NT2/D1 (cell line): ENCODE results near the gene FOXB1.

ENCODE experiments used
- DNase-seq: peaks from one replicate; pipeline ENCODE4 v3.0.0-alpha.2; 2011; ENCODE audit warnings: low read depth, low spot score
- H3K27me3 ChIP-seq: 2 replicates; pipeline ENCODE4 v1.6.0; 2011; ENCODE audit warnings: mild to moderate bottlenecking; ENCODE audit not compliant: insufficient read length, insufficient read depth
- H3K36me3 ChIP-seq: 2 replicates; pipeline ENCODE4 v1.6.1; 2011; ENCODE audit warnings: mild to moderate bottlenecking, low read length, mixed read lengths; ENCODE audit not compliant: insufficient read depth, insufficient read length
- H3K4me1 ChIP-seq: 2 replicates; pipeline ENCODE4 v1.5.1; 2011; ENCODE audit not compliant: insufficient read depth, insufficient read length
- H3K4me3 ChIP-seq: 2 replicates; pipeline ENCODE4 v1.5.1; 2011; ENCODE audit warnings: low read depth; ENCODE audit not compliant: insufficient read length
- H3K9ac ChIP-seq: 2 replicates; pipeline ENCODE4 v1.6.0; 2011; ENCODE audit warnings: low read depth; ENCODE audit not compliant: insufficient read length
- H3K9me3 ChIP-seq: 2 replicates; pipeline ENCODE4 v1.5.1; 2011; ENCODE audit warnings: mild to moderate bottlenecking, low read length; ENCODE audit not compliant: insufficient read depth
- SUZ12 ChIP-seq: IDR thresholded peaks from 2 replicates; pipeline ENCODE4 v1.6.1; 2011; ENCODE audit not compliant: insufficient read length, insufficient read depth; ENCODE audit errors: extremely low read depth
- YY1 ChIP-seq: IDR thresholded peaks from 2 replicates; pipeline ENCODE4 v1.6.1; 2011; ENCODE audit not compliant: insufficient read length, insufficient read depth
- ZNF274 ChIP-seq: IDR thresholded peaks from 2 replicates; pipeline ENCODE4 v1.6.1; 2011; ENCODE audit warnings: mild to moderate bottlenecking, low read depth, low read length

The FOXB1 gene

DNA sequence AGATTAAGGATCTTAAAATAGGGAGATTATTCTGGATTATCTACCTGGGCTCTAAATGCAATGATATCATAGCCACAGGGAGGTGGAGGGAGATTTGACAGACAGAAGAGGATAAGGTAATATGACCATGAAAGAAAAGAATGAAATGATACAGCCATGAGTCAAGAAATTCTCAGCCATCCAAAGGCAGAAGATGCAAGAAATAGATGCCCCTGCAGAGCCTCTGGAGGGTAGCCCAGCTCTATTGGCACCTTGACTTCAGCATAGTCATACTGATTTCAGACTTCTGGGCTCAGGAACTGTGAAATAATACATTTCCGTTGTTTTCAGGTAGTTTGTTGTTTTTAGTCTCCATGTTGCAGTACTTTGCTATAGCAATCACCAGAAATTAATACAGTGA is 31.9 kb upstream of the FOXB1 start:
- H3K9ac ChIP-seq, result no peak overlapping the region
- no peak overlapping the region for H3K4me3 ChIP-seq
- no peaks in the 10 kb centered on the region for H3K27me3 ChIP-seq
- no peak for DNase-seq
- TF ChIP-seq ZNF274 (no peak), SUZ12 (no peak), YY1 (no peak)
- H3K36me3 ChIP-seq, result no peaks in the 10 kb centered on the region
- H3K4me1 ChIP-seq, result no peaks in the 10 kb centered on the region
- H3K9me3 ChIP-seq, result 0 out of 2 replicates have a peak, but pooled peaks cover under 1% of the 10 kb centered on the region

- no peak overlapping the region for H3K9ac ChIP-seq
- no peaks in the 10 kb centered on the region for H3K27me3 ChIP-seq
- no peaks in the 10 kb centered on the region for H3K36me3 ChIP-seq
- H3K4me3 ChIP-seq, result no peak overlapping the region
- 0 out of 2 replicates have a peak, but pooled peaks cover 6% of the 10 kb centered on the region for H3K9me3 ChIP-seq
- no peak for DNase-seq
- H3K4me1 ChIP-seq, result no peaks in the 10 kb centered on the region
- TF ChIP-seq ZNF274 (no peak), SUZ12 (no peak), YY1 (no peak)
These were observed 27.4 kb upstream of the FOXB1 start for GRCh38 chr15:59976480-59977271.

GRCh38 chr15:59991834-59992233 is 12.3 kb upstream of the FOXB1 start:
- Histone ChIP-seq H3K4me1 (no peaks in the 10 kb centered on the region), H3K27me3 (peaks cover 51% of the 10 kb centered on the region), H3K9me3 (no peaks in the 10 kb centered on the region), H3K9ac (no peak overlapping the region), H3K36me3 (no peaks in the 10 kb centered on the region), H3K4me3 (no peak overlapping the region)
- TF ChIP-seq YY1 (no peak), ZNF274 (no peak), SUZ12 (no peak)
- no peak for DNase-seq

GRCh38 chr15:59993041-59993750 is 10.9 kb upstream of the FOXB1 start:
- Histone ChIP-seq H3K4me1 (no peaks in the 10 kb centered on the region), H3K9me3 (no peaks in the 10 kb centered on the region), H3K4me3 (no peak overlapping the region), H3K27me3 (peaks cover 65% of the 10 kb centered on the region), H3K9ac (no peak overlapping the region), H3K36me3 (no peaks in the 10 kb centered on the region)
- DNase-seq, result no peak
- TF ChIP-seq SUZ12 (no peak), YY1 (no peak), ZNF274 (no peak)

- Histone ChIP-seq H3K36me3 (no peaks in the 10 kb centered on the region), H3K9ac (peak overlapping the region; percentile 57), H3K27me3 (peaks cover 72% of the 10 kb centered on the region), H3K9me3 (no peaks in the 10 kb centered on the region), H3K4me3 (peak overlapping the region; percentile 51), H3K4me1 (peaks cover under 1% of the 10 kb centered on the region)
- TF ChIP-seq ZNF274 (no peak), YY1 (no peak), SUZ12 (no peak)
- DNase-seq, result no peak
These were observed 10.1 kb upstream of the FOXB1 start for GRCh38 chr15:59993950-59994401.

DNA sequence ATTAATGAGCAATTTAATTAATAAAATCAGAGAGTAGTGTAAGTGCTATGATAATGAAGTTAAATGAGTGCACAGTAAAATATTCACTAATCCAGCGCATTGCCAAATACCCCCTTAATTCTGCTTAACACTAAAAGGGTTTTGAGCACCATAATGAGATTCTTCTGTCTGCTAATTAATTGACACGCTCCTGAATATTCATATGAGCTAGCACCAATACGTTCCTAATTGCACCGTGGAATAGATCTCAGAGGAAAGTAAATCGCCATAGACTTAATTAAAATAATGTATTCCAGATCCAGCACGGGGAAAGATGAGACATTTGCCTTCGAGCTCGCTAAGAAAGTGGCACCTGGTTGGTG is 9.6 kb upstream of the FOXB1 start:
- Histone ChIP-seq H3K36me3 (no peaks in the 10 kb centered on the region), H3K4me3 (peak overlapping the region; percentile 51), H3K27me3 (peaks cover 78% of the 10 kb centered on the region), H3K9me3 (no peaks in the 10 kb centered on the region), H3K9ac (peak overlapping the region; percentile 58), H3K4me1 (peaks cover 3% of the 10 kb centered on the region)
- no peak for DNase-seq
- TF ChIP-seq ZNF274 (no peak), SUZ12 (no peak), YY1 (no peak)

GRCh38 chr15:59994888-59995557 is 9.1 kb upstream of the FOXB1 start:
- H3K27me3 ChIP-seq, result peaks cover 83% of the 10 kb centered on the region
- DNase-seq, result no peak
- peak overlapping the region; percentile 58 for H3K9ac ChIP-seq

More at GRCh38 chr15:59994888-59995557, 9.1 kb upstream of the FOXB1 start:
- Histone ChIP-seq H3K9me3 (no peaks in the 10 kb centered on the region), H3K4me3 (peak overlapping the region; percentile 51), H3K36me3 (no peaks in the 10 kb centered on the region), H3K4me1 (peaks cover 8% of the 10 kb centered on the region)
- TF ChIP-seq YY1 (no peak), SUZ12 (peak; percentile 62)
